SK-N-SH (cell line): ENCODE results near the gene ENPP7. TPM values are rescaled to one million over a fixed set of nuclear protein-coding genes. Genes with fewer than 3 reads are reported as not detected.

ENCODE experiments used
- CTCF ChIA-PET: fragments of 300-600, 350-600 bp; formaldehyde crosslinking; extraction: SDS; loops from one replicate; lab custom pipeline; 2021; lab: Yijun Ruan, JAX
- POLR2A ChIA-PET: fragments of 350-600 bp; sonication (Branson Sonifier 250); formaldehyde crosslinking; extraction: SDS; loops from one replicate; lab custom pipeline; 2020; ENCODE audit warnings: antibody characterized with exemption, inconsistent platforms; lab: Yijun Ruan, JAX
- DNase-seq: peaks from one replicate; pipeline ENCODE4 v3.0.0; 2012
- H2AFZ ChIP-seq: fragments of 200-600 bp; sonication (generic); 2 replicates; pipeline ENCODE4 v1.8.1; 2016; ENCODE audit warnings: antibody characterized with exemption, mild to moderate bottlenecking, low read depth
- H3F3A ChIP-seq: fragments of 200-600 bp; sonication (generic); replicated peaks from 2 replicates; pipeline ENCODE3; 2016; ENCODE audit warnings: antibody characterized with exemption, mild to moderate bottlenecking; ENCODE audit not compliant: insufficient read depth
- H3K27ac ChIP-seq, 2 experiments: fragments of 200-500 bp in 1 of 2; fragments of 200-600 bp in 1 of 2; sonication (Bioruptor generic) in 1 of 2; sonication (generic), shearing (Covaris generic) in 1 of 2; 2 replicates each; pipeline versions ENCODE4 v1.5.1 to v1.6.1; 2014 to 2016; ENCODE audit warnings: low read depth in 2 of 2, inconsistent platforms in 1 of 2, low read length in 1 of 2, mild to moderate bottlenecking in 1 of 2, mixed read lengths in 1 of 2
- H3K27me3 ChIP-seq: fragments of 200-600 bp; sonication (generic), shearing (Covaris generic); 2 replicates; pipeline ENCODE4 v1.6.1; 2016; ENCODE audit warnings: mixed run types; ENCODE audit not compliant: insufficient read depth
- H3K36me3 ChIP-seq, 2 experiments: fragments of 200-500 bp in 1 of 2; fragments of 200-600 bp in 1 of 2; sonication (Bioruptor generic) in 1 of 2; sonication (generic) in 1 of 2; replicated peaks in 1 of 2; 2 replicates each; pipeline versions ENCODE3 to v1.5.1; 2014 to 2016; ENCODE audit warnings: low read length in 1 of 2, mild to moderate bottlenecking in 1 of 2; ENCODE audit not compliant: insufficient read depth in 2 of 2, control insufficient read depth in 1 of 2
- H3K4me1 ChIP-seq, 2 experiments: fragments of 200-500 bp in 1 of 2; fragments of 200-600 bp in 1 of 2; sonication (Bioruptor generic) in 1 of 2; sonication (generic), shearing (Covaris generic) in 1 of 2; 2 replicates each; pipeline versions ENCODE4 v1.5.1 to v1.6.1; 2014 to 2016; ENCODE audit warnings: low read depth in 1 of 2, low read length in 1 of 2, mixed run types in 1 of 2; ENCODE audit not compliant: insufficient read depth in 2 of 2, control insufficient read depth in 1 of 2
- H3K4me2 ChIP-seq: fragments of 200-600 bp; sonication (generic), shearing (Covaris generic); 2 replicates; pipeline ENCODE4 v1.6.1; 2017; ENCODE audit warnings: mixed run types
- H3K4me3 ChIP-seq, 2 experiments: fragments of 200-500 bp in 1 of 2; fragments of 200-600 bp in 1 of 2; sonication (Bioruptor generic) in 1 of 2; sonication (generic), shearing (Covaris generic) in 1 of 2; 2 replicates each; pipeline versions ENCODE4 v1.5.1 to v1.8.1; 2014 to 2016; ENCODE audit warnings: low read depth in 2 of 2, inconsistent platforms in 1 of 2, low read length in 1 of 2, mild to moderate bottlenecking in 1 of 2, mixed read lengths in 1 of 2, moderate library complexity in 1 of 2
- H3K79me2 ChIP-seq: fragments of 200-600 bp; sonication (generic); 2 replicates; pipeline ENCODE4 v1.8.1; 2017; ENCODE audit warnings: mild to moderate bottlenecking; ENCODE audit not compliant: insufficient read depth
- H3K9ac ChIP-seq: fragments of 200-600 bp; sonication (generic); 2 replicates; pipeline ENCODE4 v1.6.1; 2017; ENCODE audit warnings: mixed run types
- H3K9me2 ChIP-seq: fragments of 200-600 bp; sonication (generic); 2 replicates; pipeline ENCODE4 v1.6.1; 2017; ENCODE audit warnings: mixed run types
- H3K9me3 ChIP-seq: fragments of 200-600 bp; sonication (generic); 2 replicates; pipeline ENCODE4 v1.6.1; 2017; ENCODE audit warnings: mixed run types, mild to moderate bottlenecking, moderate library complexity
- H4K20me1 ChIP-seq: fragments of 200-600 bp; sonication (generic); 2 replicates; pipeline ENCODE4 v1.6.1; 2017; ENCODE audit warnings: mild to moderate bottlenecking, mixed run types; ENCODE audit not compliant: insufficient read depth
- FOXM1 ChIP-seq: IDR thresholded peaks from 2 replicates; pipeline ENCODE4 v1.4.0; 2012; ENCODE audit warnings: low read depth, mild to moderate bottlenecking
- GABPA ChIP-seq: IDR thresholded peaks from 2 replicates; pipeline ENCODE4 v1.4.0; 2012; ENCODE audit warnings: low read depth, mild to moderate bottlenecking
- RXRA ChIP-seq: IDR thresholded peaks from 2 replicates; pipeline ENCODE4 v1.4.0; 2012; ENCODE audit warnings: low read depth, mild to moderate bottlenecking, borderline replicate concordance
- SMC3 ChIP-seq: IDR thresholded peaks from 2 replicates; pipeline ENCODE4 v1.6.1; 2012; ENCODE audit warnings: low read depth, low read length, improper control_type of control experiment
- TAF1 ChIP-seq: IDR thresholded peaks from 2 replicates; pipeline ENCODE4 v1.6.1; 2012; ENCODE audit warnings: low read depth, mild to moderate bottlenecking, low read length, moderate library complexity, borderline replicate concordance
- TCF12 ChIP-seq: IDR thresholded peaks from 2 replicates; pipeline ENCODE4 v1.4.0; 2012
- USF1 ChIP-seq: IDR thresholded peaks from 2 replicates; pipeline ENCODE4 v1.4.0; 2012; ENCODE audit warnings: low read depth, borderline replicate concordance
- USF2 ChIP-seq: fragments of 150-350 bp; IDR thresholded peaks from 2 replicates; pipeline ENCODE4 v1.6.1; 2017; ENCODE audit warnings: antibody characterized with exemption, low read length, low read depth, borderline replicate concordance
- WGBS: methylation state at CpG from one replicate; pipeline ENCODE4 v1.1.6; 2017; ENCODE audit warnings: low lambda C conversion rate; 5-methylcytosine and 5-hydroxymethylcytosine counted together
- polyA plus RNA-seq, 3 experiments: library from polyadenylated mRNA; depleted of rRNA; stranded (reverse); fragments of >200 nt; gene quantifications; 2 replicates each; pipeline ENCODE4 v1.2.3, GENCODE V29; 2012

Gene ENPP7
- polyA plus RNA-seq, 1 of the 3 experiments (the other 2 are of a cell fraction): not detected

- no peak for TF ChIP-seq GABPA
- TF ChIP-seq TAF1: no peak
- TF ChIP-seq USF2: no peak
These were observed 57.7 kb downstream of the ENPP7 start (continued) for GRCh38 chr17:79788455-79788854.

GRCh38 chr17:79788989-79789942 lies 58.5 kb downstream of the ENPP7 start:
- Histone ChIP-seq H3K27me3 (no peaks in the 10 kb centered on the region), H3K9me2 (no peaks in the 10 kb centered on the region), H3K36me3 (peaks cover 0 to 25% of the 10 kb centered on the region in 2 experiments), H3K4me3 (no peak overlapping the region; a peak in 1 of 4 replicates), H3F3A (peaks cover 12% of the 10 kb centered on the region), H3K79me2 (no peaks in the 10 kb centered on the region; the same call in 1 of the 2 replicates), H3K9ac (no peak overlapping the region), H2AFZ (no peak overlapping the region), H4K20me1 (peaks cover 19% of the 10 kb centered on the region), H3K9me3 (no peaks in the 10 kb centered on the region), H3K4me1 (peaks cover 11 to 50% of the 10 kb centered on the region in 2 experiments; a peak in 3 of 4 replicates), H3K27ac (no peak overlapping the region; a peak in 1 of 4 replicates), H3K4me2 (no peak overlapping the region)
- POLR2A ChIA-PET: interaction anchor here (1.0 to 1.3 kb wide), 2 partner anchors 9 to 55 kb away, joined by 3 read pairs; no protein-coding TSS in a partner anchor
- DNase-seq: no peak
- TF ChIP-seq RXRA (no peak), USF1 (no peak)
- WGBS: 92% methylated on average over 35 of the region's 52 CpGs
- CTCF ChIA-PET: interaction anchor here (0.6 to 1.6 kb wide), 6 partner anchors 8 to 51 kb away, joined by 3 to 5 read pairs (median 3); partner anchors contain the start of genes CBX2 and CBX8

- WGBS: 93% methylated on average over 59 of the region's 74 CpGs
- no peaks in the 10 kb centered on the region for H3K9me2 ChIP-seq
- H3K27me3 ChIP-seq: no peaks in the 10 kb centered on the region
- no peak overlapping the region for H3K9ac ChIP-seq
- H3K27ac ChIP-seq: no peak overlapping the region
- H3F3A ChIP-seq: peaks cover 12% of the 10 kb centered on the region
- TF ChIP-seq SMC3 (no peak), FOXM1 (no peak), TCF12 (no peak)
- peaks cover 0 to 25% of the 10 kb centered on the region in 2 experiments for H3K36me3 ChIP-seq
- CTCF ChIA-PET: interaction anchor here (0.6 to 2.6 kb wide), 4 partner anchors 19 to 44 kb away, joined by 3 to 8 read pairs (median 4); no protein-coding TSS in a partner anchor
- peaks cover 10% of the 10 kb centered on the region for H4K20me1 ChIP-seq
- peak; percentile 55 for DNase-seq
- POLR2A ChIA-PET: interaction anchor here (1.3 kb wide), 1 partner anchor 10 kb away, joined by 3 read pairs; no protein-coding TSS in a partner anchor
- no peak overlapping the region for H3K4me2 ChIP-seq
- H3K9me3 ChIP-seq: no peaks in the 10 kb centered on the region
- H2AFZ ChIP-seq: no peak overlapping the region
- H3K4me3 ChIP-seq: no peak overlapping the region; a peak in 1 of 4 replicates
- peaks cover 4% of the 10 kb centered on the region for H3K79me2 ChIP-seq
- peaks cover 11 to 59% of the 10 kb centered on the region in 2 experiments; a peak in 3 of 4 replicates for H3K4me1 ChIP-seq
These were observed 59.4 kb downstream of the ENPP7 start for GRCh38 chr17:79789943-79790804.
